Fibroblast of mammary gland (primary cell): ENCODE measurements around the gene SERPINA3.
"Not testable (repeated sequence)": the region's sequence is repeated elsewhere in the genome, so short reads cannot be mapped to it uniquely, and the experiment has no call there.

ENCODE experiments used
- DNase-seq: peaks from one replicate; pipeline ENCODE4 v3.0.0-alpha.2; 2010; ENCODE audit warnings: low read depth
- H3K4me3 ChIP-seq: 2 replicates; pipeline ENCODE4 v1.5.1; 2011; ENCODE audit warnings: low read depth, mild to moderate bottlenecking, low read length, moderate library complexity; ENCODE audit not compliant: control insufficient read depth
- CTCF ChIP-seq: conservative IDR thresholded peaks from 2 replicates; pipeline ENCODE4 v1.5.1; 2011; ENCODE audit warnings: low read depth, low read length, inconsistent platforms; ENCODE audit not compliant: control insufficient read depth, insufficient read depth

The SERPINA3 gene

DNA sequence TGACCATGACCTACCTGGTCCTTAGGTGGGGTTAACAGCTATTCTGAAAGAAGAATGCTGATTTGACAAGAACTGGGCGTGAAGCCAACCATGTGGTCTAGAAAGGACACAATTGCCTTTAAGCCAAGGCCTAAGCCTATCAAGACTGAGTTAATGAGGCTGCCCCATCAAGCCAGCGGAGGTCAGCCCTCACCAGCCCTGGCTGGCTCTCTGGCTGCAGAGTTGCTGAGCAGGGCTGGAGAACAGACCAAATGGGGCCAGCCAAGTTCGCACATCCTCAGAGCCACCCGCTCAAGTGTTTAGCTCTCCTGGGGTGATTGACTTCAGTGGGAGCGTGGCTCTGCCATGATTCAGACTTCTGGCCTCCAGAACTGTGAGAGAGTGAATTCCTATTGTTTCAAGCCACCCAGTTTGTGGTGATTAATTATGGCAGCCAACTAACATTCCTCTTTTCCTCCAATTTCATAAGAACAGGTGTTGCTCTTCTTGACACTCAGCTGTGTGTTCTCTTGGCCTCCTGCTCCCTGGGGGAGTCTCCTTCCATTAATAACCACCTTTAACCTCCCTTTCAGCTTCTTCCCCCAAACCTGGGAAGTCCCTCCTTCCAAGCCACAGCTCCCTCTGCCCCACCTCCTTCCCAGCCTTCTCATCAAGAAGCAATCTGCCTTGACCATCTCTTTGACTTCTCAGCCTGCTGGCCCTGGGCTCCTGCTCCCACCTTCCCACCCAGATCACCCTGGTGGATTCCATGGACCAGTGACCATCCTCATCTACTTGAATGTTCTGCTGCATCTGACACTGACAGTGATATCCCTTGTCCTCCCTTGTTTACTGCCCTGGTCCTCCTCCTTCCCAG lies 36.2 kb upstream of the SERPINA3 start:
- no peak for TF ChIP-seq CTCF
- no peak overlapping the region for H3K4me3 ChIP-seq
- DNase-seq, result peak; percentile 64

- H3K4me3 ChIP-seq, DNase-seq: not testable (repeated sequence)
Measured at GRCh38 chr14:94577472-94577871, 34.7 kb upstream of the SERPINA3 start.

- H3K4me3 ChIP-seq, result no peak overlapping the region
- no peak for TF ChIP-seq CTCF
- DNase-seq, result no peak
Measured at GRCh38 chr14:94578712-94579111, 33.5 kb upstream of the SERPINA3 start.

DNA sequence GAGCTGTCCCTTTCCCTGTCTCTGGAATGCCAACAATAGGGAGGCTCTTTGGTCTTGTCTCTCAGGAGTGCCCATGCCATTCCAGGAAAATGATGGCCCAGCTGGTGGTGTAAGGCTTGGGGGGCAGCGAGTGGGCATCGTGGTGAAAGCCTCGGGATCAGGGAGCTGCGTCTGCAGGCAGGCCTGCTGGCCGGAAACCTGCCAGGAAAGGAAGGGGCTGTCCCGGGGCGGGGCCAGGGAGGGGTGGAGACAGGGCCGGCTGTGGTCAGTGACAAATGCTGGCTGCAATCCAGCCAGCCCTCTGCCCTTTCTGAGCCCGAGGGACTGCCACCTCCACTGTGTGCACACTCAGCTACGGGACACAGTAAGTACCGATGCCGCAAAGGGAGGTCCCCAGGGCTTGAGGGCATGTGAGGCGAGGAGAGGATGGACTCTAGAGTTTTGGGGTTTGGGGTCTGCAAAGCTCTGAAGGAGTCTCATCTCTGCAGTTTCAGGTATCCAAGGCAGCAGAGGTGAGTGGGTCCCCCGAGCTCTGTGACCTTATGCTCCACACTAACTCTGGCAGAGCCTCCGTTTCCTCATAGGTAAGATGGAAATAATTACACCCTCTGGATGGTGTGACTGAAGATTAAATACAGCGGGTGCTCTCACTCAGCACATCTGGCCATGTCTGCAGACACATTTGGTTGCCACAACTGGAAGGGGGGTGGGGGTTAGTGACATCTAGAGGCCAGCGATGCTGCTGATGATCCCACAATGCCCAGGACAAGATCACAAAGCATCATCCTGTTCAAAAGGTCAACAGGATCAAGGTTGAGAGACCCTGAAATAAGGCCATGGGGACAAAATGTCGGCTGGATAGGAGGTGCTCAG lies 30.8 kb upstream of the SERPINA3 start, which contains the start of gene SERPINA5:
Gene SERPINA5, plus strand, starts transcription at position 300 of the 873 bp plus-strand sequence. CDS start 5,937 bp downstream, outside the sequence.
- no peak within 1 kb of the TSS for H3K4me3 ChIP-seq
- peak; percentile 55 for DNase-seq
- no peak for TF ChIP-seq CTCF

GRCh38 chr14:94582199-94582750 lies 29.9 kb upstream of the SERPINA3 start:
- no peak overlapping the region for H3K4me3 ChIP-seq
- DNase-seq, result no peak
- no peak for TF ChIP-seq CTCF

DNA sequence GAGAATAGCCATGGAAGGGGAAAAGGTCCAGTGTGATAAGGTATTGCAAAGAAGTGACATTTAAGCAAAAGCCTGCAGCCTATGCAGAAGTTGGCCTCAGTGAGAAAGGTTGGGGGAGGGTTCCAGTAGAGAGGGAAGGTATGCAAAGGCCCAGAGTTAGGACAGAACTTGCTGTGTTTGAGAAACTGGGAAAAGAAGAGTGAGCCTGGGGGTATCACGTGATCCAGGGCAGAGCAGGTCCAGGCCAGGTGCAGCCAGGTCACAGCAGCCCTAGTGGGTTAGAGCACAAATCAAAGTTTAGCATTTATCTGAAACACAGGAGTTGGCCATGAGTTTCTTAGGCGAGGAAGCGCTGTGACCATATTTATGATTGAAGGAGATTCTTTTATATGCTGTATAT lies 29.3 kb upstream of the SERPINA3 start:
- H3K4me3 ChIP-seq, result no peak overlapping the region
- TF ChIP-seq CTCF, result no peak
- no peak for DNase-seq

GRCh38 chr14:94583557-94583956 lies 28.6 kb upstream of the SERPINA3 start:
- no peak for DNase-seq
- no peak for TF ChIP-seq CTCF
- H3K4me3 ChIP-seq, result no peak overlapping the region
